ENCODE measurements around the gene VSIG4. TPM values are rescaled to one million over a fixed set of nuclear protein-coding genes. Genes with fewer than 3 reads are reported as not detected.

The VSIG4 gene
- total RNA-seq, 4 donors from 2014 or later, result 269 to 755 (median 401) TPM

DNA sequence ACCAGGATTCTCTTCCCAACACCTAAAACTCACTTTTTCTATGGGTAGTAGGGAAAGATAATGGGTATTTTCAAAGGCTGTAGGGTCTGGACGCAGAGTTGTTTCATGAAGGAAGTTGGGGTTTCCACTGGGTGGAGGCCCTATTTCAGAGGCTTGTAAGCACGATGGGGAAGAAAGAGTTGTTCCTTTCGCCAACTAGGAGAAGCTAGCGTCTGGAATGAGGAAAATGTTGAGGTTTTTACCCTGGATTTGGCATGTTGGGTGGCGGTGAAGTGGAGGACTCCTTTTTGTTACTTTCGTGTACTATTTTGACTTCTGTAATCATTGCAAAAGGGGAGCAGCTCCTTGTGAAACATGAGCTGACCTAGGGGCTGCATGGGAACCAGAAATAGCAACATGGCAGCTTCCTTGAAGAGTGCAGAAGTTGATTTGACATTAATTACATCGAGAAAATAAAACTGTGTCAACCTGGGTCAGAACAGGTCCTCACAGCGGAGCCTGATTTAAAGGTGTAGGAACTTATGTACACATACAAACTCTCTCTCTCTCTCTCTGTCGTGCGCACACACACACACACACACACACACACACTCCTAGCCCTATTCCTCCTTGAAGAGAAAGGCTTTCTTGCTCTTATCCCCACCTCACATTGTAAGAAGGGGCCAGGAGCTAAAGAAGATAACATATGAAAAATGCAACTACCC is 19.1 kb downstream of the VSIG4 start:
- DNase-seq (ENCODE audit: low spot score), result no peak
- ATAC-seq (ENCODE audit: low FRiP score), result no peak
- TF ChIP-seq, protein P1, sequence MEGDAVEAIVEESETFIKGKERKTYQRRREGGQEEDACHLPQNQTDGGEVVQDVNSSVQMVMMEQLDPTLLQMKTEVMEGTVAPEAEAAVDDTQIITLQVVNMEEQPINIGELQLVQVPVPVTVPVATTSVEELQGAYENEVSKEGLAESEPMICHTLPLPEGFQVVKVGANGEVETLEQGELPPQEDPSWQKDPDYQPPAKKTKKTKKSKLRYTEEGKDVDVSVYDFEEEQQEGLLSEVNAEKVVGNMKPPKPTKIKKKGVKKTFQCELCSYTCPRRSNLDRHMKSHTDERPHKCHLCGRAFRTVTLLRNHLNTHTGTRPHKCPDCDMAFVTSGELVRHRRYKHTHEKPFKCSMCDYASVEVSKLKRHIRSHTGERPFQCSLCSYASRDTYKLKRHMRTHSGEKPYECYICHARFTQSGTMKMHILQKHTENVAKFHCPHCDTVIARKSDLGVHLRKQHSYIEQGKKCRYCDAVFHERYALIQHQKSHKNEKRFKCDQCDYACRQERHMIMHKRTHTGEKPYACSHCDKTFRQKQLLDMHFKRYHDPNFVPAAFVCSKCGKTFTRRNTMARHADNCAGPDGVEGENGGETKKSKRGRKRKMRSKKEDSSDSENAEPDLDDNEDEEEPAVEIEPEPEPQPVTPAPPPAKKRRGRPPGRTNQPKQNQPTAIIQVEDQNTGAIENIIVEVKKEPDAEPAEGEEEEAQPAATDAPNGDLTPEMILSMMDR (IDR thresholded peaks at IDR 0.05), result no peak

DNA sequence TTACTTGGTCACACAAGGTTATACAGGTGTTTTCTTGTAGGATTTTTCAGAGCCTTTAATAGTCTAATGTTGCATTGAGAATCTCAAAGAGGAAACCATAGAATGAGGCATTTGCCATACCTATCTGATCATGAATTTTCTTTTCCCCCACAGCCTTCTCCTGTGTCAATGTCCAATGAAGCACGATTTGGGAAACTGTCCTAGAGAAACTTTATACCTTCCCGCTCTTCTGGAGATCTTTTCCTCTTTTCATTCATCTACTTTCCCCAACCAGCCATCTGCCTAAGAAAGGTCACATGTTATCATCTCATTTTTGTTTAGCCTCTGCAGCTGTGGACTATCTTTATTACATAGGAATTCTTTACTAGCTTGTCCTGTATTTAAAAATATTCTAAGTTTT is 19.9 kb downstream of the VSIG4 start:
- no peak for DNase-seq (ENCODE audit: low spot score)
- TF ChIP-seq, protein P1 (IDR thresholded peaks at IDR 0.05), result no peak
- no peak for ATAC-seq (ENCODE audit: low FRiP score)

DNA sequence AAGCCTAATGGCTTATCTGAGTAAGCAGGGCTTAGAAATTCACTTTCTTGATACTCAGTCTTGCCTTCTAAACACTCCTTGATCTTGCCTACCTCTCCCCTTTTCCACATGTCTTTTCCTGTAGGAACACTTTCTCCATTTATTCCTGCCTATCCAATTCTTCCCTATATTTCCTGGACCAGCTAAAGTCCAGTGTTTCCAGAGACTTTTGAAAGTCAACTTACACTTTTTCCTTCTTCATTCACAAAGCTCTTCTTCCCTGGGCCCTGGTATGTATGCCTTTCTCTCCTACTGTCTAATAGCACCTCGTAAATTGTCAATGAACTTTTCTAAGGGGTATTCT is 20.6 kb downstream of the VSIG4 start:
- DNase-seq (ENCODE audit: low spot score) (no peak), ATAC-seq (ENCODE audit: low FRiP score) (no peak)
- TF ChIP-seq, protein P1 (IDR thresholded peaks at IDR 0.05), result no peak

DNA sequence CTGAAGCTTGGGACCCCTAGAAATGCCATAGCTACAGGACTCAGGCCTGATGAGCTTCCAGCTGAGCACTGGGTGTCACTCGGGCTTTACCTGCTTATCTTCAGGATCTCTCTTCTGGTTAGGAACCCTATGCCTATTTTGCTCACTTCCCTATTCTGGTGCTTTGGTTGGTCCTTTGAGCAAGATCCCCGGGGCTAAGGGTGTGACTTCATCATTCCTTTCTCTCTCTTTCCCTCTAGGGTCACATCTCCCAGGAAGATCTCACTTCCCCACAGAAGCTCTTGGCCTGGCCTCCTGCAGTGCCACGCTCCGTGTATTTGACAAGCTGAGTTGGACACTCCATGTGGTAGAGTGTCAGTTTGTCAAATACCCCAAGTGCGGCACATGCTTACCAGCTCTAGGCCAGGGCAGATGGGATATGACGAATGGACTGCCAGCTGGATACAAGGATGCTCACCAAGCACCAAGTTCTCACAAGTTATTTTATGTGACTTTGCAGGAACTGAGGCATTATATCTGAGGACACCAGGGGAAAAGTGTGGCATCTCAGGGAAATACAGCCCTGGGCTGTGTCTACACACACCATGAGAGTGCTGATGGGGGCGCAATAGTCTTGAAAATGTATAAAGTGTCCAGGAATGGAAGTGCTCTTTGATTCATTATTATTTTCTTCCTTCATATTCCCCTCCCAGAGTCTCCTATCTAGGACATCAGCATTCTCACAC is 21.1 kb downstream of the VSIG4 start:
- TF ChIP-seq, protein P1 (IDR thresholded peaks at IDR 0.05), result no peak
- ATAC-seq (ENCODE audit: low FRiP score) (peak; percentile 30), DNase-seq (ENCODE audit: low spot score) (no peak)

DNA sequence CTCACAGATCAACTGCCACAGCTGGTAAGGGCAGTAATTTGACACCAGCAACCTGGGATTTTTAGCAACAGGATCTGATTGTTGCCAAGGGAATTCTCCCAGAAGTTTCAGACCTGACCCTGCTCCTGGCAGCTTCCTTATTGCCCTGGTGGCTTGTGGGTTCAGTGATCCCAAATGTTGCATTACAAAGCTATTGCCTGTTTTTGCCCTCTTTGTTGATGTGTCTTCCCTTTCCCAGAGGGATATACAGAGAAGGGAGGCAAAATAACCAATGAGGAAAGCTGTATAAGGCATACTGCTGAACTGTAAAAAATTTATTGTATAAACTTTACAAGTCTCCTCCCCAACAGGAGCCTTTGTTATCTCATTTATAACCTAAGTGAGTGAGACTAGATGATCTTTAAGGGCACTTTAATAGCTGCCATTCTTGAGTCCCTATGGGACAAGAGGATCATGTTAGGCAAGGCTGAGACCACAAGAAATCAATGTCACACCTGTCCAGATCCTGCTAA is 22.2 kb downstream of the VSIG4 start:
- DNase-seq (ENCODE audit: low spot score) (no peak), ATAC-seq (ENCODE audit: low FRiP score) (no peak)
- TF ChIP-seq, protein P1 (IDR thresholded peaks at IDR 0.05), result no peak

DNA sequence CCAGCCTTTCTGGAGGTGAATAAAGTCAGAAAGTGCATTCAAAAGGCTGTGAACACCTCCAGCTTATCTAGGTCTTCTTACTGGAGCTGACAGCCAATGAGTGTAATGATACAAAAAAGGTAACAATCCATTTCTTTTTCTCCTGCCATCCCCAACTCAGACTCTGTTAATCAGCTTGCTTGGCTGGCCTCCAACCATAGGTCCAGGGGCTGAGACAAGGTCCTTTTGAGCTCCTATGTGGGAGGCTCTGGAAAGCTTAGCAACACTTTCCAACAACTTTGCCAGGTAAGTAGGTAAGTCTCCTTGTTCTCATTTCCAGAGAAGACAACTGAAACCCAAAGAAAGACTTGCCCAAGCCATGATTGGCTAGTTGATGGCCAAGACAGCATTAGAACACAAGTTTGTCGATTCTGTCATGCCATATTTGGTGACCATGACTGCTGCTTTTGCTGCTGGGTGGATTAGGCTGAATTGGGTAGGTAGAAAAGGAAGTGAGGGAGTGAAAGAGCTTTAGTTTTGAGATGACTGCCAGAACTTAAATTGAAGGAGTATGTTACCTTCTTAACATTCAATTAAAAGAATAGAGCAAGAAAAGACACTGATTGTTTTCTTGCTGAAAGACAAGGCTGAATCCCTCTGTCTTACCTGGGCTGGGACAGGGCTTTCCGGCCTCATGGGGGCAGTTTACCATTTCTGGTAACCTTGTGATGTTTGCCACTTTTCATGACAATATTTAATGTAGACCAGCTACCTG is 22.8 kb downstream of the VSIG4 start:
- DNase-seq (ENCODE audit: low spot score), result no peak
- TF ChIP-seq, protein P1 (IDR thresholded peaks at IDR 0.05), result no peak
- ATAC-seq (ENCODE audit: low FRiP score), result no peak
